M059J (cell line): ENCODE measurements around the gene CRACDL. TPM values are rescaled to one million over a fixed set of nuclear protein-coding genes. Genes with fewer than 3 reads are reported as not detected.
"Not testable (repeated sequence)": the region's sequence is repeated elsewhere in the genome, so short reads cannot be mapped to it uniquely, and the experiment has no call there.

ENCODE experiments used
- DNase-seq: peaks from one replicate; pipeline ENCODE4 v3.0.0-alpha.2; 2012; ENCODE audit warnings: low read depth
- total RNA-seq: library from RNA; depleted of rRNA; stranded (reverse); fragments of >200 nt; shearing (Covaris generic); gene quantifications from 2 replicates; pipeline ENCODE4 v1.2.3, GENCODE V29; 2014

CRACDL gene
- total RNA-seq, 1 experiment from 2014 or later = not detected

DNA sequence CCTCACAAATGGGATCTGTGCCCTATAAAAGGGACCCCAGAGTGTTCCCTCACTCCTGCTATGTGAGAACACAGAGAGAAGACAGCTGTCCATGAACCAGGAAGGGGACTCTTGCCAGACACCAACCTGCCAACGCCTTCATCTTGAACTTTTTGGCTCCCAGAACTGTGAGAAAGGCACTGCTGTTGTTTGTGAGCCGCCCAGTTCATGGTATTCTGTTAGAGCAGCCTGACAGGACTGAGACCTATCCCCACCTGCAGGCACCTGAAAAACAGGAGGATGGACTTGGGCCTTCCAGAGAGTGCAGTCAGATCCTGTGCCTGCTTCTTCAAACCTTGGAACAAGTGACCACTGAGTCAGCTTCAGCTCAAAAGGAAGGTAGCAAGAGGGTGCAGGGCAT, 51.4 kb downstream of the CRACDL start:
- no peak for DNase-seq

DNA sequence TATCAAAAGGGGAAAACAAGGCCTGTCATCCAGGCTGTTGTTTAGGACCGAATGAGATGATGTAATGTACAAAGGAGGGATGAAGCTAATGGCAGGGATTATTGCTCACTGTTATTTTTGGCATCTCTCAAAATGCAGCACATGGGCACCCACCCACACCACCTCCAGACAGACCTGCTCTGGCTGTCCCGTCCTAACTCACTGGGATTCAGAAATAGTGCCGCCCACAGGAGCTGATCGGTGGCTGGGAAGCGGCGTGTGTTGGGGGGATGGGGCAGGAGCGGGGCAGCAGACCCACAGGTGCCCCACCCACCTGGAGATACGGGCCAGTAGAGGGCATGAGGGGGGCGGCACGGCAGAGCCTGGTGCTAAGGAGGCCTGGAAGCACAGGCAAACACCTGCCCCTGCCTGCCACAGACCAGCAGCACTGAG, 52.2 kb downstream of the CRACDL start:
- no peak for DNase-seq

DNA sequence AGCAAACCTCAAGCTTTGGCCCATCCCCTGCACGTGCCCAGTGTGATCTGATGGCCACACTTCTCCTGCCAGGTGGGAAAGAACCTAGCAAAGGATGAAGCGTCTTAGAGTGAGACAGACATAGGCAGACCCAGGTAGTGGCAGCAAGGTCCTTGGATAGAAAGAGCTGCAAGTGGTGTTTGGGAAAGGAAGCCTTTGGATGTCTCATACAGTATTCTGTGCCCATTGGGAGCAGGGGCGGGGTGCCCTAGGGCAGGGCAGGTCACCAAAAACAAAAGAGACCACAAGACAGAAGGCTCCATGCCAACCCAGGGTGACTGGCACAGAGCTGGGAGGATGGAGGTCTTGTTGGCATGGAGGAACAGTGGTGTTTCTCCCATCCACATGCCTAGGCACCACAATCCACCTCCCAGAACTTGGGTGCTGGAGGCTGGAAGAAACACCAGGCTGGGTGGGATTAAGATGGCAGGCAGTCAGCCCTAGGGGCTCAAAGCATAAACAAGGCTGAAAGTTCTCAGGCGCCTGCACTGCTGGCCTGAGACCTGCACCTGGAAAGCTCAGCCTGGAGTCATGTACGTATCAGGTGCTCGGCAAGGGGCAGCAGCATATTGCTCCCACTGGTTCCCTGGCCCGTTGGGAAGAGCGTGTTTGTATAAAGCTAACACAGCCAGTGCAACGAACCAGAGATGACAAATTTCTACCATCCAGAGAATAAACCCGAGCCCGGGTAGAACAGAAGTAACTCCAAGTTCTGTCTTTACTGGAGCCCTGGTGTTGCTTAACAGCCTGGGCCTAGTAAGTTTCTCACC, 52.9 kb downstream of the CRACDL start:
- DNase-seq = no peak

DNA sequence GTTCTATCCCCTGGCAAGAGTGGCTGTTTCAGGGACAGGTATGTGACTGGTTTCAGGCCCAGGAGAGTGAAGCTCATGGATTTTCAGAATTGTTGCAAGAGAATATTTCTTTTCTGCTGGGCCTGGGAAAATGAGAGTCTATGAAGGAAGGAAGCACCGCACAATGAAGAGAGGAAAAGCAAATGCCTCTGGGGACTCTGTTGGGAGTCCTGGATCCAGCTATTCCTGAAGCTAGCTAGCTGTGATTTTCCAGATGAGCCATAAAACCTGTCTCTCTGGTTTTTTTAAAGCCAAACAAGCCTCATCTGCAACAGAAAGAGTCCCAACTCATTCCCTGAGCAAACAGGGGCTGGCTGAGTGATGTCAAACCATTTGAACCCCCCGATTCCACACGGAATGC, 53.7 kb downstream of the CRACDL start:
- DNase-seq = no peak

DNA sequence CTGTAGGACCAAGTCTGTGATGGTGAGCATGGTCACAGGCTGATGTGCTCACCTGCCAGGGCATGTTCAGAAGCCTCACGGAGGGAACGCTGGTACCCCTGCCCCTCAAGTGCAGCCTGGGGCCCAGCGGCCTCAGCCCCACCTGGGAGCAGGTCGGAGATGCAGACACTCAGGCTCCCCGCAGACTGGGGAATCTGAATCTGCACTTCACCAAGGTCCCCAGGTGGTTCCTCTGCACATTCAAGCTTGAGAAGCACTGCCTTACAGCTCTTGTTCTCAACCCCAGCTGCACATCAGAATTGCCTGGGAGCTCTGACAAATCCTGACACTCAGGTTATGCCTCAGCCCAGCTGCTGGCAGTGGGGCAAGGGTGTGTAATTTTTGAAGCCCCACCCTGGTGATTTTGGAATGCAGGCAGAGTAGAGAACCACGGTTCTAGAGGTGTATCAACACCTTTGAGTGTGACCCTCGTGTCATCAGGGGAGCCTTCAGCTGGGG, 54.8 kb downstream of the CRACDL start:
- no peak for DNase-seq

DNA sequence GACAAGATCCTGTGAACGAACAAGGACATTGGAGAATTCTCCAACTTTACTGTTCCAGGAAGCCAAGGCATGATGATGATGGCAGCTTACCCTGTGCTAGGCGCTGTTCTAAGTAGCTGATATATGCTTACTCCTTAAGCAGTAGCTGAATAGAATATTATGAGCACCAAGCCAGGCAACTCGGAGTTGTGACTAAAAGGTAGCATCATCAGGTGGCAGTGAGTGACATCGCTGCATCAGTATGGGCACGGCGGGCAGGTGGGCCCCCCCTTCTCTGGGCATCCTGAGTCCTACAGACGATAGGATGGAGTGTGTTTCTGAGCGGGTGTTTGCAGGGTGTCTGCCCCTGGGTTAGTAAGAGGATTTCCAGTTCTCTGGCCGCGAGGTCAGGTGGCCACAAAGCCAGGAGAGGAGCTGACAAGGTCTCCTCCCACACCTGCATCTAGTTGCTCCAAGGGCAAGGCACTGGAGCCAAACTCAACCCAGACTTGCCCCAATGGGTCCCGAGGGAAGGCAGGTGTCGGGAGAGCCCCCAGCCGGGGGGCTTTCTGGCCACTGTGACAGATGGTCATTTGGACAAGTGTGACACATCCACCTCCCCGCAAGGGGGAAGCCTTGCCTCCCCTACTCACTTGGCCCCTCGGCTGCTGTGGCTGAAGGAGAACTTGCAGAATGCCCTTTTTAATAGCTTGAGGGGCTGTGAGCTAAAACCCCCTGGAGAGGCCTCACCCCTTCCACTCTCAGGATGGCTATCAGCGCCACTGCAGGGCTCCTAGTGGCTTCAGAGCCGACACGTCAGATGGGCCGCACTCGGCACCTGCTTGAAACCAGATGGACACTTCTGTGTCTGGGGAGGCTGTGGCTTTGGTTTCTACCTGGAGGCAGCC, 55.5 kb downstream of the CRACDL start:
- no peak for DNase-seq

DNA sequence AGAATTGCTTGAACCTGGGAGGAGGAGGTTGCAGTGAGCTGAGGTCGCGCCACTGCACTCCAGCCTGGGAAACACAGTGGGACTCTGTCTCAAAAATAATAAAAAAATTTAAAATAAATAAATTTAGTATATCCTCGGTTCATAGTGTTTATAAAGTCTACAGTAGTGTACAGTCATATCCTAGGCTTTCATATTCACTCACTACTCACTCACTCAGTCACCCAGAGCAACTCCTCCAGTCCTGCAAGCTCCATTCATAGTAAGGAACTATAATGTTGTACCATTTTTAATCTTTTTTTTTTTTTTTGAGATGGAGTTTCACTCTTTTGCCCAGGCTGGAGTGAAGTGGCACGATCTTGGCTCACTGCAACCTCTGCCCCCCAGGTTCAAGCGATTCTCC, 58.4 kb downstream of the CRACDL start:
- not testable (repeated sequence) for DNase-seq

DNA sequence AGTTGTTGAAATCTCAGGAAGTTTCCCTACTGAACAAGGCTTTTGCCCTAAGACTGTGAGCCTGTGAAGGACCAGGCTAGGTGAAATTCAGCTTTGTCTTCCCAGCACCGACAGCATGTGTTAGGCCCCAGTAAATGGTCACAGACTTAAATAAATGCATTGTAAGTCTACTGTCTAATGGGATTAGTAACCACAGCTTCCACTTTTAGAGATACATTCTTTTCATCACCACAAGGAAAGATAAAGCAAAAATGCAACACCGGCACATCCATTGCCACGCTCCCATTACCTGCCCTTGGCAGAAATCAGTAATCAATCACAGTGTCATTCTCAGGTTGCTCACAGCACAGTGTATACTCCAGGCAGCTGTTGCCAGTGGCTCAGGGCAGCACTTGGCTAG, 59.3 kb downstream of the CRACDL start:
- no peak for DNase-seq

DNA sequence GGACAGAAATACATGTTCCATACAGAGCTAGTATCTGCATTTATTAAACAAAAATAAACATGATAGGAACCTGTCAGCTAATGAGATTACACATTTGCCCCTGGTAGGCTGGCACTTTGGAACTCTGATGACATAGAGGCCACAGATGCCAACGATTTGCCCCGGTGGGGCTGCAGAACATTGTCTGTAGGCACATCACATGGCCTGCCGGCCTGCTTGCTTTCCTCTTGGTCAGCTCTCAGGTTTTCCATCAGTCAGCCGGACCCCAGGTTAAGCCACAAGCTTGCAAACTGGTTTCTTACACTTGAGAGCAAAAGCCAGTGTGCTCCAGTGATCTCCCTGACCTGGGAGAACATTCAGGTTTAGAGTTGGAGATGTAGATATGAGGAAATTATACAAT, 60.3 kb downstream of the CRACDL start:
- DNase-seq = no peak

DNA sequence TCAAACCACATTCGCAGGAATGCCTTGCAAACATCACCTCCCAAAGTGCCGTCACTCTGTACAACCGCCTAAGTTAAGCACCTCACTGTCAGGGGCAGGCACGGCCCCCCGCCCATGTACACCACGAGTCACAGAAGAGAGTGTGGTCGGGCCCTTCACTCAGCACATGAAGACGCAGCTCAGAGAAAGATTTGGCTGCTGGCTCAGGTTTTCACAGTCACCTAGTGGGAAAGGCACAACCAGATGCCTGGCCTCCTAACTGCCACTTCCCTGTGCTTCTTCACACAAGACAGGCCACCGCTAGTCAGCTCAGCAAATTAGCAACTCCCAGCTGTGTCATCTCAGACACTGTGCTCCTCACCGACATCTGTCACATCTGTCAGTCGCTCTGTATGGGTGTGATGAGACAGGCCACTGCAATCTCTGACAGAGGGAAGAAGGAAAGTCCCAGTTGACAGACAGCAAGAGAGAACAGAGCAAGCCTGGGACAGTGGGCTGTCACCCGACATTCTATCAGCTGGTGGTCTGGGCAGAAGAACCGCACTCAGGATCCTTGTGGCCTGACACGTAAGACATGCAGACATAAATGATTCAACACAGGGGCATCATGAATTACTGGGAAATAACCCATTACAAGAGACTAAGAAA, 60.8 kb downstream of the CRACDL start:
- DNase-seq = no peak

DNA sequence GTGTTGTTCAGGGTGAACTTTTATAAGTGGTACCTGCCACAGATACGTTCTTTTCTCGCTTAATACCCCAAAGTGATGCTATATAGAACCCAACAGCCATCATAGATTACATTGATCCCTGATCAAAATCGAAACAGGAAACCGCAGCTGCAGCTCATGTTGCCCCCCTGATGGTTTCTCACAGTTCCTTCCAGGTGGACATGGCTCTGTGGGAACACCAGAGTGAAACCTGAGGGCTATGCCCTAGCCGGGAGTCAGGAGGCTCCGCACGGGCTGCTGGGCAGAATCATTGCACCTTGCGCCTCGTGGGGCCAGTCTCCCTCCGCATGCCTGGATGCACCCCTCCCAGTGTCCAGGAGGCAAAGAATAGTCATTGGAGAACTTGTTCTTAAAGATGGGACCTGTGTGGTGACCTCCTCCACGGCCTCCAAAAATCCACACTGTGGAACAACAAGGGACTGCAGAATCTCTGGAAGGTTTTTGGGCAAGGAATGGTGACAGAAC, 61.8 kb downstream of the CRACDL start:
- no peak for DNase-seq

DNA sequence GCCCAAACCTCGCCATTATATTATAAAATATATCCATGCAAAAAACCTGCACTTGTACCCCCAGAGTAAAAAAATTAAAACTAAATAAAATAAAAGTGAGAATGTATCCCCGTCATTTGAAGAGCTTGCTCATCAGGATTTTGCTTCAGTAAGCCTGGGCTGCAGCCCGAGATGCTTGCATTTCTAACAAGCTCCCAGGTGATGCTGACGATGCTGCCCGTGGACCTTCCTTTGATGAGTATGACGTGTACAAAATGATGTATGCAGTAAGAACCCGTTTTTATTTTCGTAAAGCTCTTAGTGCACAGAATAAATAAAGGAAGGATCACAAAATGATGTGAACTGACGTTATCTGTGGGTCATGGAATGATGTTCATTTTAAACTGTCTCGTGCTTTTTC, 63.5 kb downstream of the CRACDL start:
- DNase-seq = no peak

DNA sequence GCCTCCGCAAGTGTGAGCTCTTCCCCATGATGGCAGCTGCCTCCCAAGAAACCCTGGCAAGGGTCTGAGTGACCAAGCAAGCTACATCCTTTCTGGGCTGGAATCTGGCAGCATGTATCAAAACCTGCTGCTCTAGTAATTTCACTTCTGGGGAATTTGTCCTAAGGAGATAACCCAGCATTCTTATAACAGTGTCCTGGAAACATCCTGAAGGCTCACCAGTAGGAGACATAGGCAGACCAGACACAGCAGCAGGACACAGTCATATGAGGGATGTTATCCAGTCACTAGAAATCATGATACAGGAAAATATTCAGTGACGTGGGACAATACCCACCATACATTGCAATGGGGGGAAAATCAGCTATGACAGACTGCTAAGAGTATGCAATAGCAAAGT, 64.5 kb downstream of the CRACDL start:
- no peak for DNase-seq

DNA sequence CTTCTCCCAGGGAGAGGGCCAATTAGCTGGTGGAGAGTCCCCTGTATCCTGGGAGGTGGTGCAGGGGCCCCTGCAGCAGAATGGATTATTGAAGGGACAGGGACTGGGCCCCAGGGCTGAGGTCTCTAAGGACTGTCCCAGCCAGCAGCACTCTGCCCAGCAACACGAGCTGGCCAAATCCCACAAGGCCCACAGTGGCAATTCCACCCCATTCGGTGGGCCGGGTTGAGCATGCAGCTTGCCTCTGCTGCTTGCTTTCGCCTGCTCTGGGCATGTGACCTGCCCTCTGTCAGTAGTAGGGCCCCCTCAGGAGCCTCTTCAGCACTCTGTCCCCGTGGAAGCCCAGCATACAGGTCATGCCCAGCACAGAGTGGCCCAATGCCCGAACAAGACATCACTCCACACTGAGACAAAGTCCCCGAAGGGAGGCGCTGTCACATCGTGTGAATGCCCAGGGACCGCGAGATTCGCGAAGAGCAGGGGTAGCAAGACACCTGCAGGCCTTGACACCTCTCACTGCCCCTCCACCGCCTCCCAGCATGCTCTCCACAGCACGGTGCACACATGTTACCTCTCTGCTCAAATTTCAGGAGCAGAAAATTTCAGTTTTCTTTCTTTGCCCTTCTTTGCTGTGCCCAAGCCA, 65.4 kb downstream of the CRACDL start:
- no peak for DNase-seq

DNA sequence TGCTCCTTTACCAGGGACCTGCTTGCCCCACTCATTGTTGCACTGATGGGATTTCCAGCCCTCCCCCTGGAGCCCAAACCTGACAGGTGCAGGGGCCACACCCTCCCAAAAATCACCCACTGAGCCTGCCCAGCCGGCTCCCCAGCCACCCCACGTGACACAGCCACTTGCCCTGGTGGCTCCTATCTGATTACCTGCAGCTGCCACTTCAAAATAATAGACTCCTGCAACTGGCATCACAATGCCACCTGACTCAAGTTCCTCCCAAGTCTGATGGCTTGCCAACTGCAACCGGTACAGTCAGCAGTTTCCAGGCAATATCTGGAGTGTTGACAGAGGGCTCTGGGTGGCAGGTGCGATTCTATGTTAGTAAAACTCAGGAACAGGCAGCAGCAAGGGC, 66.2 kb downstream of the CRACDL start:
- DNase-seq = peak; percentile 21

DNA sequence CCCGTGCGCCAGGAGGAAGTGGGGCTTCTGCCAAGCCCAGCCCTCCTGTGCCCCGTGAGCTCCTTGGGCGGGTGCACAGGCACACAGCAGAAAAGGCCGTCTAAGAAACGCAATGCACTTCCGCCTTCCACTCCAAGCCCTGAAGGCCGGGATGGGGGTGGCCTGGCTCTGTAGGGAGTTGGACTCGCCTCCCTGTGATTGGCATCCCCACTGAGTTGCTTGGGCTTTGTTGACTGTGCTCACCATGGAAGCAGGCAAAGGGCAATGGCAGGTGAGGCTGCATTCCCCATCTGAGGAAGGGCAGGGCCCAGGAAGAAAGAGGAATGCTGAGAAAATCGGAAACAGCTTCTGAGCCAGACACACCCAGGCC, 66.8 kb downstream of the CRACDL start:
- peak; percentile 26 for DNase-seq

DNA sequence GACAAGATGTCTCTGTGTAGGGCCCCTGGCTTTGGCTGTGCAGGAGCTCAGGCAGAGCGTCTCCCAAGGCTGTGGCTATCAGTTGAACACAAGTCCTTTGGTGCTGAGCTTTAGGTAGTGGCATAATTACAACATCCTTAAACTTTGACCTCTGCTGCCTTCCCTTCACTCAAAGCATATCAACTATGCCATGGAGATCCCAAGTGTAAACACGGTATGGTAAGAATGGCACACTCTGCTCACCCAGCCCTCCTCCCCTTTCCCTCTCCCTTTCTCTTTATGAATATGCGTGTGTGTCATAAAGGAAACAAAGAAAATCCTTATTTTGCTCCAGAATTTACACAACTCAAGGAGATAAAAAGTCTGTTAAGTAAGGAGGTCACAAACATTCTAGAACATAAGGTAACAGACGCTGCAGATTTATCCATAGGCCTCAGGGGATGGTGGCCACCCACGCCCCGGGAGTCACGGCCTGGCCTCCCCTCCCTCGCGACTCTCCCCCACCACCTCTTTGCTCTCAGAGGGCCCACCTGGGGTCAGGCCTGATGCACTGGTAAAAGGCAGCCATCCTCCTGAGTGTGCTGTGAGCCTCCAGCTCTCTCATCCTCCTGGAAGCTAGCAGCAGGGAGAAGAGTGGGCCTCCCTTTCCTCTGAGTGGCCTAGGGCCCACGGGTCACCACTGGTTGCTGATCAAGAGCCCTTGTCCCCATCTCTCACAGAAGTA, 67.3 kb downstream of the CRACDL start:
- DNase-seq = no peak

DNA sequence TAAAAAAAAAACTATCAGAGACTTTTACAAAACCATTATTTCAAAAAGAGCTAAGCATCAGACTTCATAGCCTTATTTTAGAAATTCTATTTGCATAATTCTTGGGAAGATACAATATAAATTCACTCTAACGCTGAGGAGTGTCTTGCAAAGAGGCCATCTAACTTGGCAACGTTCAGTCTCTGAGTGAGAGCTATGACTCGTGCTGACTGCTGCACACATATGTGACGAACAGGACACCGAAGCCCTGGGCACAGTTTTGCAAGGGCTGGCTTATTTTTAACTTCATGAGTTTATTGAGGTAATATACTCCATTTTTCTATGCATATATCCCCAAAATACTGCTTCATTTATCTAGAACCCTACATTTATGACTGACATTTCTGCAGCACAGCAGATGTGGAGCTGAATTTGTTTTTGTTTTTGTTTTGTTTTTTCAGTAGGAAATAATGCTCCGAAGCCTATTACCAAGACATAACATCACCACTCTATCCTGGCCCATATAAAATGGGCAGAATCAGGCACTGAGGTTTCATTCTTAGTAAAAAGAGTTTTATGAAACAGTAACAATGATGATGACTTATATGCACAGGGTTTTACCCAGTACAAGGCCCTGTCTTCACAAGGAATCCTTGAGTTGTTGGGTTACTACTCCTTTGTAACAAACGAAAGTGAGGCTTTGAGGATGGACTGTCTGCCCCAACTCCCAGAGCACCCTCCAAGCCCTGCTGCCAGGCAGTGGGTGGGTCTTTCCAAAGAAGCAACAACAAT, 68.3 kb downstream of the CRACDL start:
- DNase-seq = peak; percentile 8

DNA sequence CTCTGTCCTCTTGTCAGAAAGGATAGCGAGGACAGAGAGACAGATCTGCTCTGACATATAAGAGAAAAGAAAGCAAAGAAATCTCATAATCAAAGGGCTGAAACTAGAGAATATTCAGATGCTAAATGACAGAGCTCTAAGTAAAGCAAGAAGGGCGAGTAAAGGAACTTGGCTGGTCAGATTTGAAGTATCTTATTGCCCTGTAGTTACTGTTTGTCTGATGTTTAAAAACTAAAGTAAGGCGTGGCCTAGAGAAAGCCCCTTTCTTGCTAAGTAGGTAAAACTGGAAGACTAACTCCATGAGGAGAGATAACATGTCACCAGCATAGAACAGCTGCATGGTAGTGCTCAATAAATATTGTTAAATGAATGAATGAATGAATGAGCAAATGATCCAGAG, 70.0 kb downstream of the CRACDL start:
- DNase-seq = no peak

DNA sequence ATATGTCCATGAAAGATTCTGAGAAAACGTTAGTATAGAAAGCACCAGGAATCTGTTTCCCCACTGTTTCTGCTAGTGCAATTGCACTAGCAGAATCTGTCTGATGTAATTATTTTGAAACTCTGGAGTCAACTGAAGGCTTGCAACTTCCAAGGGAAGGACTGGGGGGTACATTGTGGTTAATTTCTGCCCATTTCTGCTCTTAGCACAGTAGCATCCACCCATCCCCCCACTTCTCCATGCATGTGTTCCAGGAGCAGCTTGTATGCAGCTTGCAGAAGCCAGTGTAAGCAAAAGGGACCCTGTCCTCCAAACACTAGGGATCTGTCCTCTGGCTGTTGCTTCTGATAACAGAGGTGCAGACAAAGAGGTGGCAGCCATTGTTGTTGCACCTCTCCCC, 74.4 kb downstream of the CRACDL start:
- DNase-seq = no peak
